H1 (cell line): Measurements from ENCODE around the gene ONECUT3. TPM values are rescaled to one million over a fixed set of nuclear protein-coding genes. Genes with fewer than 3 reads are reported as not detected.

ENCODE experiments used
- CTCF ChIA-PET: fragments of 300-600 bp; sonication (Branson Sonifier 250); formaldehyde crosslinking; loops from one replicate; lab custom pipeline; 2021; ENCODE audit not compliant: partially characterized antibody; lab: Charles Lee
- POLR2A ChIA-PET: fragments of 300-600 bp; sonication (Branson Sonifier 250); formaldehyde crosslinking; loops from one replicate; lab custom pipeline; 2021; ENCODE audit warnings: inconsistent platforms; ENCODE audit not compliant: partially characterized antibody; lab: Charles Lee
- DNase-seq, 2 experiments: peaks; one replicate each; pipeline versions ENCODE4 v3.0.0 to v3.0.0-alpha.2; 2010 to 2022; ENCODE audit warnings: low spot score in 2 of 2, low read depth in 1 of 2, mixed read lengths in 1 of 2
- FAIRE-seq: peaks from 2 replicates; lab custom pipeline; 2011; peaks lifted over from hg19 to GRCh38; lab: Jason Lieb, UNC
- H2AFZ ChIP-seq: 2 replicates; pipeline ENCODE4 v1.8.1; 2012; ENCODE audit warnings: low read length, inconsistent platforms
- H2AK5ac ChIP-seq: 2 replicates; pipeline ENCODE4 v1.6.1; 2013; ENCODE audit warnings: low read depth, low read length
- H2BK120ac ChIP-seq: replicated peaks from 2 replicates; pipeline ENCODE3; 2013; ENCODE audit warnings: low read depth, low read length, inconsistent platforms
- H2BK12ac ChIP-seq: 2 replicates; pipeline ENCODE4 v1.6.1; 2013; ENCODE audit warnings: low read depth, low read length
- H2BK15ac ChIP-seq: 2 replicates; pipeline ENCODE4 v1.6.1; 2013; ENCODE audit warnings: low read length
- H2BK20ac ChIP-seq: 2 replicates; pipeline ENCODE4 v1.6.1; 2013; ENCODE audit warnings: low read length
- H2BK5ac ChIP-seq: 2 replicates; pipeline ENCODE4 v1.6.1; 2013; ENCODE audit warnings: low read depth, low read length
- H3K14ac ChIP-seq: 2 replicates; pipeline ENCODE4 v1.6.1; 2013; ENCODE audit warnings: inconsistent platforms; ENCODE audit not compliant: insufficient read length
- H3K18ac ChIP-seq: 2 replicates; pipeline ENCODE4 v1.6.1; 2013; ENCODE audit warnings: low read length; ENCODE audit errors: extremely low read depth
- H3K23ac ChIP-seq: 2 replicates; pipeline ENCODE4 v1.6.1; 2013; ENCODE audit warnings: inconsistent platforms; ENCODE audit not compliant: insufficient read length
- H3K23me2 ChIP-seq: 2 replicates; pipeline ENCODE4 v1.6.1; 2013; ENCODE audit warnings: low read depth, low read length
- H3K27ac ChIP-seq: 2 replicates; pipeline ENCODE4 v1.6.1; 2011; ENCODE audit warnings: low read depth, low read length, inconsistent platforms
- H3K27me3 ChIP-seq, 4 experiments: replicated peaks in 1 of 4; 1 replicate in 1 of 4; 2 replicates in 3 of 4; pipeline versions ENCODE4 v1.6.1 to v1.8.1; 2011 to 2013; ENCODE audit warnings: low read length in 3 of 4, mild to moderate bottlenecking in 3 of 4, inconsistent platforms in 2 of 4, mixed read lengths in 2 of 4, moderate library complexity in 1 of 4; ENCODE audit not compliant: control insufficient read depth in 3 of 4, insufficient read depth in 3 of 4; ENCODE audit errors: extremely low read depth in 1 of 4
- H3K36me3 ChIP-seq, 4 experiments: 2 replicates each; pipeline versions ENCODE4 v1.6.1 to v1.8.1; 2011 to 2013; ENCODE audit warnings: mild to moderate bottlenecking in 4 of 4, low read length in 3 of 4, moderate library complexity in 2 of 4, control low read depth in 1 of 4, inconsistent platforms in 1 of 4; ENCODE audit not compliant: insufficient read depth in 4 of 4, control insufficient read depth in 2 of 4
- H3K4ac ChIP-seq: replicated peaks from 2 replicates; pipeline ENCODE3; 2013; ENCODE audit warnings: low read length, low read depth, mixed read lengths, inconsistent platforms; ENCODE audit not compliant: insufficient read length
- H3K4me1 ChIP-seq, 4 experiments: replicated peaks in 1 of 4; 1 replicate in 1 of 4; 2 replicates in 3 of 4; pipeline versions ENCODE4 v1.6.1 to v1.8.1; 2011 to 2013; ENCODE audit warnings: low read length in 3 of 4, inconsistent platforms in 2 of 4, mixed read lengths in 1 of 4; ENCODE audit not compliant: insufficient read depth in 4 of 4, control insufficient read depth in 3 of 4
- H3K4me2 ChIP-seq, 2 experiments: 2 replicates each; pipeline versions ENCODE4 v1.6.1 to v1.8.1; 2011 to 2013; ENCODE audit warnings: low read depth in 2 of 2, low read length in 2 of 2, control low read depth in 1 of 2, inconsistent platforms in 1 of 2, mild to moderate bottlenecking in 1 of 2; ENCODE audit not compliant: insufficient read depth in 1 of 2
- H3K4me3 ChIP-seq, 4 experiments: fragments of 200-600, 300-600 bp in 1 of 4; sonication (generic), shearing (Covaris generic), sonication (Bioruptor Twin) in 1 of 4; 2 replicates each; pipeline versions ENCODE4 v1.5.1 to v1.8.1; 2011 to 2016; ENCODE audit warnings: low read length in 4 of 4, low read depth in 3 of 4, control low read depth in 2 of 4, inconsistent platforms in 2 of 4, mild to moderate bottlenecking in 2 of 4, mixed read lengths in 1 of 4, moderate library complexity in 1 of 4; ENCODE audit not compliant: insufficient read depth in 2 of 4; ENCODE audit errors: extremely low read depth in 1 of 4
- H3K56ac ChIP-seq: replicated peaks from 2 replicates; pipeline ENCODE3; 2013; ENCODE audit warnings: low read depth, mild to moderate bottlenecking, mixed read lengths, low read length, inconsistent platforms; ENCODE audit not compliant: insufficient read length
- H3K79me1 ChIP-seq: 2 replicates; pipeline ENCODE4 v1.6.1; 2013; ENCODE audit warnings: low read depth, low read length, control low read depth
- H3K79me2 ChIP-seq, 2 experiments: 2 replicates each; pipeline versions ENCODE4 v1.6.1 to v1.8.1; 2012 to 2013; ENCODE audit warnings: low read length in 2 of 2, mild to moderate bottlenecking in 2 of 2, inconsistent platforms in 1 of 2; ENCODE audit not compliant: insufficient read depth in 2 of 2, control insufficient read depth in 1 of 2
- H3K9ac ChIP-seq, 4 experiments: replicated peaks in 1 of 4; 1 replicate in 1 of 4; 2 replicates in 3 of 4; pipeline versions ENCODE4 v1.6.1 to v1.8.1; 2011 to 2013; ENCODE audit warnings: low read depth in 3 of 4, low read length in 3 of 4, control low read depth in 2 of 4, mild to moderate bottlenecking in 2 of 4, moderate library complexity in 2 of 4, inconsistent platforms in 1 of 4; ENCODE audit errors: extremely low read depth in 1 of 4
- H3K9me3 ChIP-seq, 2 experiments: 2 replicates each; pipeline versions ENCODE4 v1.6.1 to v1.8.1; 2012 to 2013; ENCODE audit warnings: mild to moderate bottlenecking in 2 of 2, moderate library complexity in 2 of 2, control low read depth in 1 of 2, inconsistent platforms in 1 of 2, low read depth in 1 of 2, low read length in 1 of 2, mixed read lengths in 1 of 2; ENCODE audit not compliant: insufficient read depth in 2 of 2
- H4K20me1 ChIP-seq, 2 experiments: replicated peaks in 1 of 2; 2 replicates each; pipeline versions ENCODE3 to v1.8.1; 2011 to 2013; ENCODE audit warnings: inconsistent platforms in 2 of 2, low read length in 2 of 2, mild to moderate bottlenecking in 1 of 2; ENCODE audit not compliant: insufficient read depth in 2 of 2, control insufficient read depth in 1 of 2
- H4K5ac ChIP-seq: 2 replicates; pipeline ENCODE4 v1.6.1; 2013; ENCODE audit warnings: low read length, low read depth, mixed read lengths, inconsistent platforms; ENCODE audit not compliant: insufficient read length
- H4K8ac ChIP-seq: 2 replicates; pipeline ENCODE4 v1.8.0; 2013; ENCODE audit warnings: mild to moderate bottlenecking, moderate library complexity, low read length, inconsistent platforms; ENCODE audit not compliant: insufficient read depth; ENCODE audit errors: extremely low read depth
- H4K91ac ChIP-seq: replicated peaks from 2 replicates; pipeline ENCODE3; 2013; ENCODE audit warnings: low read length, mixed read lengths, inconsistent platforms; ENCODE audit not compliant: insufficient read length
- BACH1 ChIP-seq: IDR thresholded peaks from 2 replicates; pipeline ENCODE4 v1.6.1; 2012; ENCODE audit warnings: low read length, improper control_type of control experiment
- CHD2 ChIP-seq: IDR thresholded peaks from 2 replicates; pipeline ENCODE4 v1.6.1; 2012; ENCODE audit warnings: low read length, improper control_type of control experiment
- EP300 ChIP-seq, 2 experiments: IDR thresholded peaks; 1 replicate in 1 of 2; 2 replicates in 1 of 2; pipeline ENCODE4 v1.6.1; 2011 to 2012; ENCODE audit warnings: low read depth in 2 of 2, low read length in 2 of 2, mild to moderate bottlenecking in 2 of 2, borderline replicate concordance in 1 of 2, inconsistent platforms in 1 of 2, moderate library complexity in 1 of 2
- FOSL1 ChIP-seq: IDR thresholded peaks from 2 replicates; pipeline ENCODE4 v1.6.1; 2011; ENCODE audit warnings: mild to moderate bottlenecking, low read depth, low read length, moderate library complexity; ENCODE audit not compliant: insufficient read depth
- HDAC6 ChIP-seq: IDR thresholded peaks from one replicate; pipeline ENCODE4 v1.7.1; 2012; ENCODE audit warnings: low read depth, mild to moderate bottlenecking, inconsistent platforms, low read length, moderate library complexity
- KDM1A ChIP-seq: fragments of 200-600, 300-600 bp; sonication (generic); IDR thresholded peaks from 2 replicates; pipeline ENCODE4 v1.7.1; 2016; ENCODE audit warnings: mild to moderate bottlenecking, low read length, borderline replicate concordance
- RFX5 ChIP-seq: IDR thresholded peaks from 2 replicates; pipeline ENCODE4 v1.6.1; 2011; ENCODE audit warnings: low read depth, low read length, improper control_type of control experiment, borderline replicate concordance
- WGBS, 2 experiments: shearing (Covaris generic) in 1 of 2; methylation state at CpG; one replicate each; pipeline versions ENCODE4 v1.1.6 to v1.1.7; 2013 to 2015; ENCODE audit warnings: low lambda C conversion rate in 2 of 2, mixed read lengths in 2 of 2, inconsistent platforms in 1 of 2, low coverage in 1 of 2, missing lambda C conversion rate in 1 of 2; ENCODE audit not compliant: insufficient replicate concordance in 2 of 2, insufficient coverage in 1 of 2, insufficient read length in 1 of 2; ENCODE audit errors: extremely low coverage in 1 of 2, missing lambda C conversion rate in 1 of 2; 5-methylcytosine and 5-hydroxymethylcytosine counted together
- polyA plus RNA-seq, 7 experiments: library from polyadenylated mRNA; depleted of rRNA in 3 of 7; stranded (reverse) in 5 of 7; unstranded in 2 of 7; fragments of >200 nt in 5 of 7; fragments of 200-250 nt in 2 of 7; gene quantifications; 1 replicate in 5 of 7; 2 replicates in 1 of 7; 4 replicates in 1 of 7; pipeline versions ENCODE4 v1.2.1 to v1.2.3, GENCODE V29; 2011 to 2013; ENCODE audit warnings: missing spikeins in 2 of 7, mixed read lengths in 2 of 7
- total RNA-seq: library from RNA; stranded (reverse); fragmentation: NEBNext Ultra II Directional; extraction: Animal tissue kit (Norgen Biotek cat#: 25700); gene quantifications from 2 replicates; pipeline ENCODE4 v1.2.1, GENCODE V29; 2021
- TF ChIP-seq, protein P1 (sequence below): IDR thresholded peaks from 2 replicates; pipeline ENCODE4 v1.6.1; 2012; ENCODE audit warnings: inconsistent platforms
- TF ChIP-seq, protein P2 (sequence below), 3 experiments: IDR thresholded peaks; 1 replicate in 2 of 3; 2 replicates in 1 of 3; pipeline versions ENCODE4 v1.5.1 to v1.6.1; 2011; ENCODE audit warnings: low read length in 3 of 3, mild to moderate bottlenecking in 3 of 3, inconsistent platforms in 2 of 3, low read depth in 1 of 3, moderate library complexity in 1 of 3; ENCODE audit not compliant: insufficient read depth in 1 of 3; ENCODE audit errors: control extremely low read depth in 1 of 3

ONECUT3 gene
- total and polyA plus RNA-seq, 2 of the 8 experiments (the other 6 are each of a cell fraction or from before 2014, with no cell fraction given): not detected

DNA sequence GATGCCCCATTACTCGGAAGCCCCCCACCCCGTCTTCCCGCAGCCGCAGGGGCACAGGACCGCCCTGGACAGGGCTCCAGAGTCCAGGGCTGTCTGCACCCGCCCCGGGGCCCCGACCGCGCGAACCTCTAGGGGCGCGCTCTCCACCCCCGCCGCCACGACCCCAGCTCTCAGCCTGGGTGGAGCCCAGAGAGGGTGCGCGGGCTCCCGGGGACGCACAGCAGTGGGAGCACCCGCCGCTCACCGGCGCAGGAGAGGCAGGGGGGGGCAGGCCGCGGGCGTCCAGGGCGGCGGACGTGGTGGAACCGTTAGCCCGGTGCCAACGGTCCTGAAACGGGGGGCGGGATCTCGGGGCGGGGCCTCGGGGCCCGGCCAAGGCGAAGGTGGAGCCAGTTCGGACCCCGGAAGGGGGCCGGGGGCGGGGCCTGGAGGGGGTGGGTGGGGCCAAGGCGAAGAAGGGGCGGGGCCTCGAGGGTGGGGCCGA is 58.7 kb downstream of the ONECUT3 start, which contains the start of gene ATP8B3:
ATP8B3 (minus strand) TSS at position 335 of the 484 bp plus-strand sequence. CDS start 540 bp downstream, outside the sequence.
- Histone ChIP-seq H3K23ac (no peak within 1 kb of the TSS), H2BK12ac (no peak within 1 kb of the TSS), H3K4me3 (peak within 1 kb of the TSS; percentile 49 to 69 (median 56)), H3K18ac (peak within 1 kb of the TSS; percentile 78), H2BK120ac (no peak within 1 kb of the TSS), H3K27ac (no peak within 1 kb of the TSS; the same call in 1 of the 2 replicates), H2AK5ac (no peak within 1 kb of the TSS), H2AFZ (no peak within 1 kb of the TSS), H3K79me2 (no peaks in the 10 kb centered on the region), H4K5ac (no peak within 1 kb of the TSS), H3K4me1 (peaks cover 0 to 2% (median 0%) of the 10 kb centered on the region in 4 experiments; a peak in 3 of 7 replicates), H2BK15ac (no peak within 1 kb of the TSS), H3K4me2 (peak within 1 kb of the TSS; percentile 63 to 94), H3K36me3 (peaks cover 3 to 12% (median 8%) of the 10 kb centered on the region in 4 experiments; a peak in 6 of 8 replicates), H3K27me3 (peaks cover 0 to 3% (median 0%) of the 10 kb centered on the region in 4 experiments; a peak in 3 of 7 replicates), H4K8ac (peak within 1 kb of the TSS; percentile 79), H3K4ac (peak within 1 kb of the TSS; percentile 69), H4K91ac (peak within 1 kb of the TSS; percentile 65), H4K20me1 (peaks cover 2 to 3% of the 10 kb centered on the region in 2 experiments), H3K56ac (peak within 1 kb of the TSS; percentile 59)
- CTCF ChIA-PET: interaction anchor here (1.0 to 6.2 kb wide), 4 partner anchors 11 to 18 kb away, joined by 3 to 73 read pairs (median 6); no protein-coding TSS in a partner anchor
- 8% methylated on average over 27 of the region's 48 CpGs; no CpG with 5 or more reads in 1 of the 2 experiments for WGBS, 2 experiments
- DNase-seq: peak in 1 of 2 experiments; percentile 76
- POLR2A ChIA-PET: interaction anchor here (1.2 kb wide), 1 partner anchor 18 kb away, joined by 4 read pairs; no protein-coding TSS in a partner anchor
- TF ChIP-seq, protein P1, sequence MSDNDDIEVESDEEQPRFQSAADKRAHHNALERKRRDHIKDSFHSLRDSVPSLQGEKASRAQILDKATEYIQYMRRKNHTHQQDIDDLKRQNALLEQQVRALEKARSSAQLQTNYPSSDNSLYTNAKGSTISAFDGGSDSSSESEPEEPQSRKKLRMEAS: 0 out of 2 replicates have a peak, but pooled peaks have one; percentile 7
- no peak for TF ChIP-seq CHD2
- no peak for TF ChIP-seq RFX5
- no peak for TF ChIP-seq BACH1
- TF ChIP-seq HDAC6: no peak
- no peak for TF ChIP-seq EP300 (IDR thresholded peaks at IDR 0.05; ENCODE audit: borderline replicate concordance in 1 of 2, low read depth in 2 of 2, low read length in 2 of 2)
- TF ChIP-seq KDM1A: peak; percentile 91
- TF ChIP-seq, protein P2, sequence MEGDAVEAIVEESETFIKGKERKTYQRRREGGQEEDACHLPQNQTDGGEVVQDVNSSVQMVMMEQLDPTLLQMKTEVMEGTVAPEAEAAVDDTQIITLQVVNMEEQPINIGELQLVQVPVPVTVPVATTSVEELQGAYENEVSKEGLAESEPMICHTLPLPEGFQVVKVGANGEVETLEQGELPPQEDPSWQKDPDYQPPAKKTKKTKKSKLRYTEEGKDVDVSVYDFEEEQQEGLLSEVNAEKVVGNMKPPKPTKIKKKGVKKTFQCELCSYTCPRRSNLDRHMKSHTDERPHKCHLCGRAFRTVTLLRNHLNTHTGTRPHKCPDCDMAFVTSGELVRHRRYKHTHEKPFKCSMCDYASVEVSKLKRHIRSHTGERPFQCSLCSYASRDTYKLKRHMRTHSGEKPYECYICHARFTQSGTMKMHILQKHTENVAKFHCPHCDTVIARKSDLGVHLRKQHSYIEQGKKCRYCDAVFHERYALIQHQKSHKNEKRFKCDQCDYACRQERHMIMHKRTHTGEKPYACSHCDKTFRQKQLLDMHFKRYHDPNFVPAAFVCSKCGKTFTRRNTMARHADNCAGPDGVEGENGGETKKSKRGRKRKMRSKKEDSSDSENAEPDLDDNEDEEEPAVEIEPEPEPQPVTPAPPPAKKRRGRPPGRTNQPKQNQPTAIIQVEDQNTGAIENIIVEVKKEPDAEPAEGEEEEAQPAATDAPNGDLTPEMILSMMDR (IDR thresholded peaks at IDR 0.05; ENCODE audit: control extremely low read depth in 1 of 3, insufficient read depth in 1 of 3, low read depth in 1 of 3, low read length in 3 of 3): peak; percentile 8 to 17 (median 14); a peak in 2 of 4 replicates
- no peak for TF ChIP-seq FOSL1
- TF ChIP-seq, all 59 proteins: peak for 3
- Histone ChIP-seq H3K9ac (0 out of 7 replicates have a peak within 1 kb of the TSS, but pooled peaks of 1 of the 4 experiments have one; percentile 25), H2BK5ac (no peak within 1 kb of the TSS; the same call in 1 of the 2 replicates), H3K23me2 (peaks cover 2% of the 10 kb centered on the region), H3K14ac (no peak within 1 kb of the TSS), H3K79me1 (no peaks in the 10 kb centered on the region; the same call in 1 of the 2 replicates), H2BK20ac (no peak within 1 kb of the TSS), H3K9me3 (no peaks in the 10 kb centered on the region)
- no peak for FAIRE-seq
